DOHH2 (cell line): ENCODE results near the gene NRF1.

ENCODE experiments used
- EZH2phosphoT487 ChIP-seq: fragments of 200-600 bp; sonication (generic); IDR thresholded peaks from 2 replicates; pipeline ENCODE4 v1.6.1; 2017; ENCODE audit warnings: borderline replicate concordance, mild to moderate bottlenecking, antibody characterized with exemption, low read length, moderate library complexity, mixed read lengths
- TF ChIP-seq, protein P1 (sequence below): fragments of 200-600 bp; sonication (generic); IDR thresholded peaks from one replicate; pipeline ENCODE4 v1.5.1; 2014; ENCODE audit warnings: antibody characterized with exemption, mild to moderate bottlenecking, low read depth, low read length; ENCODE audit not compliant: poor library complexity, severe bottlenecking

DNA sequence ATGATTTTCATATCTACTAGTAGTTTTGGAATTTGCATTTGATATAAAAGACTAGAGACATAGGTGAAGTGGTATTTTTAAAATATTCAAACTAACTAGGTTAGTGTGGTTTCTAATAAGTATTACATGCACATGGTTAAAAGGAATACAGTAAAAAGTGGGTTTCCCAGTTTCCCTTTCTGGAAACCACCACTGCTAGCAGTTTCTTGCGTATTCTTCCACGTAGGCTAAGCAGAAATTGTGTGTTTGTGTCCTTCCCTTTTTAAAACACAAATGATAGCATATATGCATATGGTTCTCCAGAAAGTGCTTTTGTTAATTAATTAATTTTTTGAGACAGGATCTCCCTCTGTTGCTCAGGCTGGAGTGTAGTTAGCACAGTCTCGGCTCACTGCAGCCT, 15.4 kb downstream of the NRF1 start:
- TF ChIP-seq, protein P1, sequence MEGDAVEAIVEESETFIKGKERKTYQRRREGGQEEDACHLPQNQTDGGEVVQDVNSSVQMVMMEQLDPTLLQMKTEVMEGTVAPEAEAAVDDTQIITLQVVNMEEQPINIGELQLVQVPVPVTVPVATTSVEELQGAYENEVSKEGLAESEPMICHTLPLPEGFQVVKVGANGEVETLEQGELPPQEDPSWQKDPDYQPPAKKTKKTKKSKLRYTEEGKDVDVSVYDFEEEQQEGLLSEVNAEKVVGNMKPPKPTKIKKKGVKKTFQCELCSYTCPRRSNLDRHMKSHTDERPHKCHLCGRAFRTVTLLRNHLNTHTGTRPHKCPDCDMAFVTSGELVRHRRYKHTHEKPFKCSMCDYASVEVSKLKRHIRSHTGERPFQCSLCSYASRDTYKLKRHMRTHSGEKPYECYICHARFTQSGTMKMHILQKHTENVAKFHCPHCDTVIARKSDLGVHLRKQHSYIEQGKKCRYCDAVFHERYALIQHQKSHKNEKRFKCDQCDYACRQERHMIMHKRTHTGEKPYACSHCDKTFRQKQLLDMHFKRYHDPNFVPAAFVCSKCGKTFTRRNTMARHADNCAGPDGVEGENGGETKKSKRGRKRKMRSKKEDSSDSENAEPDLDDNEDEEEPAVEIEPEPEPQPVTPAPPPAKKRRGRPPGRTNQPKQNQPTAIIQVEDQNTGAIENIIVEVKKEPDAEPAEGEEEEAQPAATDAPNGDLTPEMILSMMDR: no peak
- no peak for TF ChIP-seq EZH2phosphoT487
